HL-60 (cell line): Measurements from ENCODE around the gene ZC3H12D.

ENCODE experiments used
- DNase-seq, 2 experiments: peaks; one replicate each; pipeline ENCODE4 v3.0.0-alpha.2; 2010 to 2020; ENCODE audit warnings: low read depth in 1 of 2, low spot score in 1 of 2
- H3K27ac ChIP-seq: fragments of 250-450 bp; sonication (Bioruptor Pico); replicated peaks from 2 replicates; pipeline ENCODE4 v1.5.1; 2020; ENCODE audit warnings: mild to moderate bottlenecking, moderate library complexity
- H3K27me3 ChIP-seq: fragments of 250-450 bp; sonication (Bioruptor Pico); 2 replicates; pipeline ENCODE4 v1.5.1; 2021; ENCODE audit warnings: mild to moderate bottlenecking, moderate library complexity; ENCODE audit not compliant: insufficient read depth, poor library complexity, severe bottlenecking
- H3K4me3 ChIP-seq: replicated peaks from 2 replicates; pipeline ENCODE4 v1.5.1; 2011; ENCODE audit warnings: mild to moderate bottlenecking, control low read depth, low read length; ENCODE audit not compliant: insufficient read depth
- CTCF ChIP-seq: IDR thresholded peaks from one replicate; pipeline ENCODE4 v1.5.1; 2011; ENCODE audit warnings: low read length, control low read depth, inconsistent platforms; ENCODE audit not compliant: insufficient read depth
- GABPA ChIP-seq: IDR thresholded peaks from 2 replicates; pipeline ENCODE4 v1.6.1; 2012; ENCODE audit warnings: low read depth
- POLR2AphosphoS5 ChIP-seq: IDR thresholded peaks from 2 replicates; pipeline ENCODE4 v1.6.1; 2012; ENCODE audit warnings: low read depth
- REST ChIP-seq: IDR thresholded peaks from 2 replicates; pipeline ENCODE4 v1.6.1; 2012; ENCODE audit warnings: low read depth; ENCODE audit not compliant: insufficient replicate concordance
- SPI1 ChIP-seq: IDR thresholded peaks from 2 replicates; pipeline ENCODE4 v1.6.1; 2012; ENCODE audit warnings: low read depth, mild to moderate bottlenecking, borderline replicate concordance

The ZC3H12D gene

GRCh38 chr6:149450679-149451375, 34.0 kb downstream of the ZC3H12D start:
- no peak for DNase-seq
- Histone ChIP-seq H3K27me3 (no peaks in the 10 kb centered on the region), H3K27ac (no peak overlapping the region), H3K4me3 (no peak overlapping the region)
- TF ChIP-seq REST (no peak), POLR2AphosphoS5 (no peak), GABPA (no peak), CTCF (no peak), SPI1 (no peak)

GRCh38 chr6:149449831-149450678, 34.8 kb downstream of the ZC3H12D start:
- no peak overlapping the region for H3K4me3 ChIP-seq

More at GRCh38 chr6:149449831-149450678, 34.8 kb downstream of the ZC3H12D start:
- TF ChIP-seq GABPA (no peak), POLR2AphosphoS5 (no peak), REST (no peak), SPI1 (no peak), CTCF (no peak)
- Histone ChIP-seq H3K27ac (no peak overlapping the region), H3K27me3 (no peaks in the 10 kb centered on the region)
- DNase-seq: no peak
